Caco-2 (cell line): ENCODE measurements around the gene LIPA. TPM values are rescaled to one million over a fixed set of nuclear protein-coding genes. Genes with fewer than 3 reads are reported as not detected.
"Not testable (repeated sequence)": the region's sequence is repeated elsewhere in the genome, so short reads cannot be mapped to it uniquely, and the experiment has no call there.

Experiments used
- BruUV-seq: library from RNA; stranded (reverse); fragments of 400-500 nt; replicated peaks from 2 replicates; lab custom pipeline; 2021; lab: Mats Ljungman, UMichigan
- CTCF ChIA-PET: fragments of 300-600 bp; sonication (Branson Sonifier 250); formaldehyde crosslinking; loops from one replicate; lab custom pipeline; 2022; ENCODE audit warnings: antibody characterized with exemption; lab: Charles Lee
- POLR2A ChIA-PET: fragments of 300-600 bp; sonication (Branson Sonifier 250); formaldehyde crosslinking; loops from one replicate; lab custom pipeline; 2022; ENCODE audit warnings: antibody characterized with exemption; lab: Charles Lee
- DNase-seq, 2 experiments: peaks; one replicate each; pipeline versions ENCODE4 v3.0.0 to v3.0.0-alpha.2; 2020 to 2022
- H3K27me3 ChIP-seq: replicated peaks from 2 replicates; pipeline ENCODE4 v1.6.0; 2011; ENCODE audit warnings: low read length; ENCODE audit not compliant: control insufficient read depth, insufficient read depth
- H3K36me3 ChIP-seq: 2 replicates; pipeline ENCODE4 v1.5.1; 2011; ENCODE audit warnings: low read length; ENCODE audit not compliant: control insufficient read depth, insufficient read depth
- H3K4me1 ChIP-seq: fragments of 250-450 bp; sonication (Bioruptor Pico); 2 replicates; pipeline ENCODE4 v1.5.1; 2020; ENCODE audit warnings: mild to moderate bottlenecking
- H3K4me3 ChIP-seq: 2 replicates; pipeline ENCODE4 v1.5.1; 2011; ENCODE audit warnings: low read depth, mild to moderate bottlenecking, control low read depth, low read length
- H3K9me3 ChIP-seq: fragments of 250-450 bp; sonication (Bioruptor Pico); 2 replicates; pipeline ENCODE4 v1.5.1; 2020; ENCODE audit warnings: mild to moderate bottlenecking, moderate library complexity
- H3K27ac Mint-ChIP-seq: one replicate; pipeline ENCODE4 v1.8.0; 2022; ENCODE audit warnings: mixed read lengths; ENCODE audit not compliant: unreplicated experiment
- H3K27me3 Mint-ChIP-seq: one replicate; pipeline ENCODE4 v1.8.0; 2022; ENCODE audit warnings: mixed read lengths; ENCODE audit not compliant: insufficient read depth, unreplicated experiment
- H3K36me3 Mint-ChIP-seq: one replicate; pipeline ENCODE4 v1.8.0; 2022; ENCODE audit warnings: mild to moderate bottlenecking, mixed read lengths; ENCODE audit not compliant: insufficient read depth, unreplicated experiment
- H3K4me1 Mint-ChIP-seq: one replicate; pipeline ENCODE4 v1.8.0; 2022; ENCODE audit warnings: low read depth, mixed read lengths; ENCODE audit not compliant: unreplicated experiment
- H3K4me3 Mint-ChIP-seq: one replicate; pipeline ENCODE4 v1.8.0; 2022; ENCODE audit warnings: mild to moderate bottlenecking, moderate library complexity, mixed read lengths; ENCODE audit not compliant: unreplicated experiment
- H3K9me3 Mint-ChIP-seq: one replicate; pipeline ENCODE4 v1.8.0; 2022; ENCODE audit warnings: mixed read lengths; ENCODE audit not compliant: unreplicated experiment
- intact Hi-C: fragments of 100-400 bp; cut with micrococcal nuclease; formaldehyde crosslinking; loops from one replicate; pipeline ENCODE4 v1.10.0; 2022; ENCODE audit not compliant: unreplicated experiment
- total RNA-seq: library from RNA; stranded (reverse); gene quantifications from 2 replicates; pipeline ENCODE4 v1.2.3, GENCODE V29; 2022
- TF ChIP-seq, protein P1 (sequence below), 2 experiments: fragments of 200-600 bp in 1 of 2; IDR thresholded peaks; 1 replicate in 1 of 2; 2 replicates in 1 of 2; pipeline versions ENCODE4 v1.5.1 to v1.8.0; 2011 to 2022; ENCODE audit warnings: antibody characterized with exemption in 1 of 2, control low read depth in 1 of 2, inconsistent platforms in 1 of 2, low read depth in 1 of 2, low read length in 1 of 2, mild to moderate bottlenecking in 1 of 2, moderate library complexity in 1 of 2; ENCODE audit not compliant: insufficient read depth in 1 of 2, severe bottlenecking in 1 of 2, unreplicated experiment in 1 of 2

Gene LIPA
- total RNA-seq, 1 experiment from 2014 or later: 18.8 TPM

DNA sequence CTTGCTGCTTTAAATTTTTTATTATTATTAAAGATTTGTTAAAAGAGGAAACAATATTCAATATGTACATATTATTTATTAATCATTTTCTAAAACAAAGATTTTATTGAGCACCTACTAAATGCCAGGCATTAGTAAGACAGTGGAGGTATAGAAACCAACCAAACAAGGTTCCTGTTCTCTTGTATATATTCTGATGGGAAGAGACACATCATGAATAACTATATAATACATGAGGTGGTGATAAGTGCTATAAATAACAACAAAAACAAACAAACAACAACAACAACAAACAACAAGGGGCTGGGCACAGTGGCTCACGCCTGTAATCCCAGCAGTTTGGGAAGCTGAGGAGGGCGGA, 630 bp upstream of the LIPA start:
- H3K9me3 ChIP-seq: peaks cover 10% of the 10 kb centered on the region; the same call in 1 of the 2 replicates
- H3K4me3 Mint-ChIP-seq: peak overlapping the region; percentile 91
- ChIA-PET POLR2A (interaction anchor here (0.9 to 1.8 kb wide), 3 partner anchors 10 to 100 kb away, joined by 3 to 5 read pairs (median 3); no protein-coding TSS in a partner anchor), CTCF (interaction anchor here (0.9 to 1.3 kb wide), 2 partner anchors 35 to 137 kb away, joined by 3 to 5 read pairs; no protein-coding TSS in a partner anchor)
- DNase-seq: no peak
- no peaks in the 10 kb centered on the region for H3K36me3 Mint-ChIP-seq
- H3K4me1 Mint-ChIP-seq: peaks cover 6% of the 10 kb centered on the region
- H3K9me3 Mint-ChIP-seq: peaks cover 13% of the 10 kb centered on the region
- no peaks in the 10 kb centered on the region for H3K27me3 Mint-ChIP-seq
- H3K4me3 ChIP-seq: no peak overlapping the region; the same call in 1 of the 2 replicates
- H3K36me3 ChIP-seq: no peaks in the 10 kb centered on the region; the same call in 1 of the 2 replicates
- no peaks in the 10 kb centered on the region for H3K27me3 ChIP-seq
- TF ChIP-seq, protein P1, sequence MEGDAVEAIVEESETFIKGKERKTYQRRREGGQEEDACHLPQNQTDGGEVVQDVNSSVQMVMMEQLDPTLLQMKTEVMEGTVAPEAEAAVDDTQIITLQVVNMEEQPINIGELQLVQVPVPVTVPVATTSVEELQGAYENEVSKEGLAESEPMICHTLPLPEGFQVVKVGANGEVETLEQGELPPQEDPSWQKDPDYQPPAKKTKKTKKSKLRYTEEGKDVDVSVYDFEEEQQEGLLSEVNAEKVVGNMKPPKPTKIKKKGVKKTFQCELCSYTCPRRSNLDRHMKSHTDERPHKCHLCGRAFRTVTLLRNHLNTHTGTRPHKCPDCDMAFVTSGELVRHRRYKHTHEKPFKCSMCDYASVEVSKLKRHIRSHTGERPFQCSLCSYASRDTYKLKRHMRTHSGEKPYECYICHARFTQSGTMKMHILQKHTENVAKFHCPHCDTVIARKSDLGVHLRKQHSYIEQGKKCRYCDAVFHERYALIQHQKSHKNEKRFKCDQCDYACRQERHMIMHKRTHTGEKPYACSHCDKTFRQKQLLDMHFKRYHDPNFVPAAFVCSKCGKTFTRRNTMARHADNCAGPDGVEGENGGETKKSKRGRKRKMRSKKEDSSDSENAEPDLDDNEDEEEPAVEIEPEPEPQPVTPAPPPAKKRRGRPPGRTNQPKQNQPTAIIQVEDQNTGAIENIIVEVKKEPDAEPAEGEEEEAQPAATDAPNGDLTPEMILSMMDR (IDR thresholded peaks at IDR 0.05; ENCODE audit: insufficient read depth in 1 of 2, low read depth in 1 of 2, low read length in 1 of 2, severe bottlenecking in 1 of 2, unreplicated experiment in 1 of 2): no peak
- no peak overlapping the region for H3K27ac Mint-ChIP-seq
- intact Hi-C loops: loop anchor here (10.0 kb wide), 1 partner anchor 453 kb away; the partner anchor contains the start of gene KIF20B
- no TSS peak for BruUV-seq
- H3K4me1 ChIP-seq: no peaks in the 10 kb centered on the region; the same call in 1 of the 2 replicates

GRCh38 chr10:89250865-89251408, 638 bp downstream of the LIPA start:
- intact Hi-C loops: loop anchor here (10.0 kb wide), 1 partner anchor 454 kb away; the partner anchor contains the start of gene KIF20B
- CTCF ChIA-PET: interaction anchor here (0.5 to 1.8 kb wide), 4 partner anchors 118 to 424 kb away, joined by 3 to 8 read pairs (median 5); no protein-coding TSS in a partner anchor
- Mint-ChIP-seq H3K4me1 (peaks cover 6% of the 10 kb centered on the region), H3K4me3 (peak overlapping the region; percentile 91), H3K9me3 (peaks cover 13% of the 10 kb centered on the region), H3K27me3 (no peaks in the 10 kb centered on the region), H3K36me3 (no peaks in the 10 kb centered on the region), H3K27ac (no peak overlapping the region)
- TF ChIP-seq, protein P1 (IDR thresholded peaks at IDR 0.05; ENCODE audit: insufficient read depth in 1 of 2, low read depth in 1 of 2, low read length in 1 of 2, severe bottlenecking in 1 of 2, unreplicated experiment in 1 of 2): no peak
- H3K36me3 ChIP-seq: no peaks in the 10 kb centered on the region; the same call in 1 of the 2 replicates
- H3K4me1 ChIP-seq: no peaks in the 10 kb centered on the region; the same call in 1 of the 2 replicates
- H3K9me3 ChIP-seq: peaks cover 10% of the 10 kb centered on the region; the same call in 1 of the 2 replicates
- POLR2A ChIA-PET: interaction anchor here (0.6 to 1.8 kb wide), 3 partner anchors 10 to 142 kb away, joined by 3 to 5 read pairs (median 3); partner anchors contain the start of gene IFIT1
- peak overlapping the region; percentile 73 for H3K4me3 ChIP-seq
- H3K27me3 ChIP-seq: no peaks in the 10 kb centered on the region
- BruUV-seq: no TSS peak
- DNase-seq: no peak

DNA sequence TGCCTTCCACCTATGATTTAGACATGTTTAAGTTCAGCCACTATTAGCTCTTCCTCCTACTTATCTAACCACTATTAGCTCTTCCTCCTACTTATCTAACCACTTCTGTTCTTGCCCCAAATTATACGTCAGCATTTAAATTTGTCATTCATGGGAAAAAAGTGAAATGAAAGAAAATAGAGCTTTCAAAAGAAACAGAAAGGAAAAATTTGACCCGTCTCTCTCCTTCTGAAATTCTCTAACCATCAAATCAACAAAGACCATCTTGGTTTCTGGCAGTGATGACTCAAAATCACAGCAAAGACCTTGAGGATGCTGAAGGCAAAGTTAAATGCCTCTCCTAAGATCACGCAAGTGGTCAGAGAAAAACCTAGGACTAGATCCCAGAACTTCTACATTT, 2.6 kb downstream of the LIPA start:
- Histone ChIP-seq H3K36me3 (no peaks in the 10 kb centered on the region), H3K4me1 (no peaks in the 10 kb centered on the region; the same call in 1 of the 2 replicates), H3K4me3 (no peak overlapping the region), H3K27me3 (no peaks in the 10 kb centered on the region), H3K9me3 (peaks cover 6% of the 10 kb centered on the region; the same call in 1 of the 2 replicates)
- ChIA-PET POLR2A (no interaction called here), CTCF (no interaction called here)
- DNase-seq: no peak
- TF ChIP-seq, protein P1 (IDR thresholded peaks at IDR 0.05; ENCODE audit: insufficient read depth in 1 of 2, low read depth in 1 of 2, low read length in 1 of 2, severe bottlenecking in 1 of 2, unreplicated experiment in 1 of 2): no peak
- H3K4me3 Mint-ChIP-seq: no peak overlapping the region
- no peaks in the 10 kb centered on the region for H3K9me3 Mint-ChIP-seq
- intact Hi-C loops: no loop called here
- no peak overlapping the region for H3K27ac Mint-ChIP-seq
- no peaks in the 10 kb centered on the region for H3K27me3 Mint-ChIP-seq
- no TSS peak for BruUV-seq
- peaks cover 6% of the 10 kb centered on the region for H3K4me1 Mint-ChIP-seq
- H3K36me3 Mint-ChIP-seq: no peaks in the 10 kb centered on the region

- H3K4me3 Mint-ChIP-seq, H3K27me3 ChIP-seq, H3K36me3 Mint-ChIP-seq, H3K9me3 Mint-ChIP-seq, intact Hi-C loops, H3K27me3 Mint-ChIP-seq, BruUV-seq, H3K4me1 Mint-ChIP-seq, H3K4me3 ChIP-seq, H3K4me1 ChIP-seq, H3K27ac Mint-ChIP-seq, POLR2A ChIA-PET, H3K36me3 ChIP-seq, H3K9me3 ChIP-seq, CTCF ChIA-PET, DNase-seq: not testable (repeated sequence)
These were observed 4.0 kb downstream of the LIPA start for GRCh38 chr10:89247623-89248022.
